Stomach (tissue), 9 donors: ENCODE data around the gene USP40. TPM values are rescaled to one million over a fixed set of nuclear protein-coding genes. Genes with fewer than 3 reads are reported as not detected.
"Not testable (repeated sequence)": the region's sequence is repeated elsewhere in the genome, so short reads cannot be mapped to it uniquely, and the experiment has no call there.

Source experiments
- DNase-seq, 2 donors: peaks; one replicate each; pipeline versions ENCODE4 v3.0.0 to v3.0.0-alpha.2; 2013 to 2019
- H3K27ac ChIP-seq, 5 donors: fragments of 200-600 bp in 4 of 5; sonication (generic) in 4 of 5; one replicate each; pipeline ENCODE4 v1.5.1; 2013 to 2019; ENCODE audit warnings: mild to moderate bottlenecking in 1 of 5, moderate library complexity in 1 of 5
- H3K27me3 ChIP-seq, 3 donors: fragments of 200-600 bp; sonication (generic); one replicate each; pipeline ENCODE4 v1.5.1; 2017 to 2019; ENCODE audit warnings: mixed run types in 1 of 3
- H3K36me3 ChIP-seq, 4 donors: fragments of 200-600 bp; sonication (generic); 1 replicate in 3 of 4; 2 replicates in 1 of 4; pipeline ENCODE4 v1.5.1; 2016 to 2019
- H3K4me1 ChIP-seq, 4 donors: fragments of 200-600 bp; sonication (generic); one replicate each; pipeline ENCODE4 v1.5.1; 2016 to 2019
- H3K4me3 ChIP-seq, 4 donors: fragments of 200-600 bp; sonication (generic) in 3 of 4; one replicate each; pipeline ENCODE4 v1.5.1; 2016 to 2019; ENCODE audit warnings: mild to moderate bottlenecking in 1 of 4
- H3K9me3 ChIP-seq, 4 donors: fragments of 200-600 bp; sonication (generic); one replicate each; pipeline ENCODE4 v1.5.1; 2016 to 2019
- EP300 ChIP-seq: sonication (generic); formaldehyde crosslinking; IDR thresholded peaks from one replicate; pipeline ENCODE4 v1.6.1; 2017; ENCODE audit warnings: antibody characterized with exemption
- POLR2A ChIP-seq, 4 donors: fragments of 450-650 bp; IDR thresholded peaks; one replicate each; pipeline ENCODE4 v1.6.1; 2016; ENCODE audit warnings: antibody characterized with exemption in 4 of 4, control low read depth in 2 of 4, mild to moderate bottlenecking in 1 of 4, moderate library complexity in 1 of 4
- POLR2AphosphoS5 ChIP-seq, 3 donors: sonication (generic); formaldehyde crosslinking; IDR thresholded peaks; one replicate each; pipeline ENCODE4 v1.6.1; 2016; ENCODE audit warnings: antibody characterized with exemption in 3 of 3
- WGBS, 5 donors: extraction: QIAGEN DNeasy Blood & Tissue Kit in 3 of 5; methylation state at CpG; one replicate each; pipeline versions ENCODE4 v1.1.5 to v1.1.7; 2013 to 2018; 5-methylcytosine and 5-hydroxymethylcytosine counted together
- intact Hi-C: fragments of 100-400 bp; cut with DNase I; formaldehyde crosslinking; loops from one replicate; pipeline ENCODE4 v1.15.1; 2023; ENCODE audit warnings: low total_unique reads
- polyA plus RNA-seq, 3 donors: library from polyadenylated mRNA; stranded (reverse); fragments of 200-250 nt; gene quantifications; one replicate each; pipeline ENCODE4 v1.2.3, GENCODE V29; 2013
- total RNA-seq, 5 donors: library from RNA; depleted of rRNA; stranded (reverse); fragments of >200 nt; gene quantifications; one replicate each; pipeline versions ENCODE4 v1.1.0 to v1.2.3, GENCODE V29; 2014 to 2016
- TF ChIP-seq, protein P1 (sequence below), 7 experiments: fragments of 450-650 bp in 4 of 7; fragments of 200-600 bp in 3 of 7; sonication (generic) in 3 of 7; IDR thresholded peaks; one replicate each; pipeline ENCODE4 v1.5.1; 2016 to 2019; ENCODE audit warnings: antibody characterized with exemption in 7 of 7, control low read depth in 2 of 7, mild to moderate bottlenecking in 1 of 7
- donor health status: healthy with polysubstance abuse.
- donor health status: Bipolar disorder and iron deficiency.
- donor health status: healthy.

USP40 gene
- total and polyA plus RNA-seq, 8 donors, result 14.5 to 186 (median 31.3) TPM

DNA sequence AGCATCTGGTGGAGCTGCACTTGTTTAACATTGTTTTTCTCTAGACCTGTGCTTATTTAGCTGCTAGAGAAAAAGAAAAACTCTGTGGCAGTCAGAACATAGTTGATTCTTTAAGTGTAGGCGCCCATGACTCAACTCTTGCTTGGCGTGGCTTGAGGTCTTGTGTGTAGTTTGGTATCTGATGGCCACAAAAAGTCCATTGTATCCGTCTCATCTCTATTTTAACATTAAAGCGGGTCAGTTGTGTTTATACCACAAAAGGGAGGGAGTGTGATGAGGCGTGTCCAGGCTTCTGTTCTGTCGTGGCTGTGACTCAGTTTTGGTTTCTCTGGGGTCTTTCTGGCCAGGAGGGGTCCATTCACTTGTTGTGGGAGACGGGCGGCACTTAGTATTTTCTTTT is 26.6 kb upstream of the USP40 start:
- no peaks in the 10 kb centered on the region for H3K36me3 ChIP-seq
- H3K4me1 ChIP-seq, result no peaks in the 10 kb centered on the region
- TF ChIP-seq POLR2A (IDR thresholded peaks at IDR 0.05) (no peak), POLR2AphosphoS5 (IDR thresholded peaks at IDR 0.05) (no peak), EP300 (no peak)
- TF ChIP-seq, protein P1, sequence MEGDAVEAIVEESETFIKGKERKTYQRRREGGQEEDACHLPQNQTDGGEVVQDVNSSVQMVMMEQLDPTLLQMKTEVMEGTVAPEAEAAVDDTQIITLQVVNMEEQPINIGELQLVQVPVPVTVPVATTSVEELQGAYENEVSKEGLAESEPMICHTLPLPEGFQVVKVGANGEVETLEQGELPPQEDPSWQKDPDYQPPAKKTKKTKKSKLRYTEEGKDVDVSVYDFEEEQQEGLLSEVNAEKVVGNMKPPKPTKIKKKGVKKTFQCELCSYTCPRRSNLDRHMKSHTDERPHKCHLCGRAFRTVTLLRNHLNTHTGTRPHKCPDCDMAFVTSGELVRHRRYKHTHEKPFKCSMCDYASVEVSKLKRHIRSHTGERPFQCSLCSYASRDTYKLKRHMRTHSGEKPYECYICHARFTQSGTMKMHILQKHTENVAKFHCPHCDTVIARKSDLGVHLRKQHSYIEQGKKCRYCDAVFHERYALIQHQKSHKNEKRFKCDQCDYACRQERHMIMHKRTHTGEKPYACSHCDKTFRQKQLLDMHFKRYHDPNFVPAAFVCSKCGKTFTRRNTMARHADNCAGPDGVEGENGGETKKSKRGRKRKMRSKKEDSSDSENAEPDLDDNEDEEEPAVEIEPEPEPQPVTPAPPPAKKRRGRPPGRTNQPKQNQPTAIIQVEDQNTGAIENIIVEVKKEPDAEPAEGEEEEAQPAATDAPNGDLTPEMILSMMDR (IDR thresholded peaks at IDR 0.05), result no peak
- H3K27me3 ChIP-seq, result no peaks in the 10 kb centered on the region
- no peak overlapping the region for H3K27ac ChIP-seq
- 74 to 84% (median 81%) methylated on average over 8 of the region's 8 CpGs for WGBS, 5 donors
- intact Hi-C loops, result no loop called here
- H3K4me3 ChIP-seq, result no peak overlapping the region
- no peak for DNase-seq
- no peaks in the 10 kb centered on the region for H3K9me3 ChIP-seq

DNA sequence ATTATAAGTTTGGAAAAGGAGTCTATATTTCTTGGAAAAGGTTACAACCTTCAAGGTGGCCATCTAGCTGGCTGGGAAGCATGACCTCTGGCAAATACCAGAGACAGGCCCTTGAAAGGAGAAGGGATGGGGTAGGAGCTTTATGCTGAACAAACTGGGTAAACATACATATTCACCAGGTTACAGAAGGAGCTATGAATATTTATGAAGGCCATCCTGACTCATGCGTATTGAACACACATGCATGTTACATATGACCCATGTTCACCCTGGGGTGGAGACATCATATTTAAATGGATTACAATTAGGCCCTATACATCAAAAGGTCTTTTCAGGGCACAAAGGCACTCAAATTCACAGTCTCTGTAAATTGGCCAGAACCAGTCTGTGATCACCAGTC is 26.1 kb upstream of the USP40 start:
- intact Hi-C loops, H3K27ac ChIP-seq, H3K4me3 ChIP-seq, H3K9me3 ChIP-seq, DNase-seq, H3K4me1 ChIP-seq, H3K36me3 ChIP-seq, H3K27me3 ChIP-seq: not testable (repeated sequence)
- 84 to 100% (median 100%) methylated on average over 1 of the region's 1 CpG for WGBS, 5 donors

DNA sequence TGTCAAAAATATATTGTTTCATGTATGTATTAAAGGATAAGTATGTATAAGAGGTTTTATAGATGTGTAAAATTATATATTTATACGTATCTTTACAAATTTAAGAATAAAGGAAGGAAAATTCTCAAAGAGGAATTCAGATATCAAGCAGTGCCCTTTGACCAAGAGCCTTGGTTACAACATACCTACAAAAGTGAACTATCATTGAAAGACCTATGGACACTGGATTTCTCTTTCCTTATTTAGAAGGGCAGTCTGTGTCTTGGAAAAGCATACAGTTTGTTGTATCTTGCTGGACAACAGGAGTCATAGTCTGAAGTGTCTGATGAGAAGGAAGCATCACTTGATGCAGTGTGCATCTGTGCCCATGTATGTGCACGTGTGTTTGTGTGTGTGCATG is 21.8 kb upstream of the USP40 start:
- no peak overlapping the region for H3K27ac ChIP-seq
- no peaks in the 10 kb centered on the region for H3K27me3 ChIP-seq
- no peak for DNase-seq
- TF ChIP-seq POLR2A (IDR thresholded peaks at IDR 0.05) (no peak), POLR2AphosphoS5 (IDR thresholded peaks at IDR 0.05) (no peak), EP300 (no peak)
- TF ChIP-seq, protein P1 (IDR thresholded peaks at IDR 0.05), result no peak
- H3K9me3 ChIP-seq, result no peaks in the 10 kb centered on the region
- H3K4me1 ChIP-seq, result no peaks in the 10 kb centered on the region
- intact Hi-C loops, result no loop called here
- WGBS, 5 donors, result 82 to 94% (median 91%) methylated on average over 2 of the region's 2 CpGs
- H3K36me3 ChIP-seq, result no peaks in the 10 kb centered on the region
- H3K4me3 ChIP-seq, result no peak overlapping the region

DNA sequence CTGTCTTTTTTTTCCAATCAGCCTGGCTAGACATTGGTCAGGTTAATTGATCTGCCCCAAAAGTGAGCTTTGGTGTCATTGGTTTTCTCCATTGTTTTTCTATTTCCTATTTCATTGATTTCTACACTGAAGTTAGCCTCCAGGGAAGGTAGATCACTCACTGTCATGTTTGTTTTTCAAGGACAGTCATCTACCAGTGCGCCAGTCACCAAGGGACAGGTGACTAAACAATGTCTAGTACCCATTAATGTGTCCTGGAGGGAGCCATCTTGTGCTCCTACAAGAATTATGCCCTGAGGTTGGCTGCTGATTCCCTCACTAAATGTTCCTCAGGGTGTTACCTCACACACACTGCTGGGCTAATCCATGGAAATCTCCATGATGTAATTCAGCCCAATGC is 17.6 kb upstream of the USP40 start:
- WGBS, 5 donors, result 88 to 100% (median 98%) methylated on average over 1 of the region's 1 CpG

DNA sequence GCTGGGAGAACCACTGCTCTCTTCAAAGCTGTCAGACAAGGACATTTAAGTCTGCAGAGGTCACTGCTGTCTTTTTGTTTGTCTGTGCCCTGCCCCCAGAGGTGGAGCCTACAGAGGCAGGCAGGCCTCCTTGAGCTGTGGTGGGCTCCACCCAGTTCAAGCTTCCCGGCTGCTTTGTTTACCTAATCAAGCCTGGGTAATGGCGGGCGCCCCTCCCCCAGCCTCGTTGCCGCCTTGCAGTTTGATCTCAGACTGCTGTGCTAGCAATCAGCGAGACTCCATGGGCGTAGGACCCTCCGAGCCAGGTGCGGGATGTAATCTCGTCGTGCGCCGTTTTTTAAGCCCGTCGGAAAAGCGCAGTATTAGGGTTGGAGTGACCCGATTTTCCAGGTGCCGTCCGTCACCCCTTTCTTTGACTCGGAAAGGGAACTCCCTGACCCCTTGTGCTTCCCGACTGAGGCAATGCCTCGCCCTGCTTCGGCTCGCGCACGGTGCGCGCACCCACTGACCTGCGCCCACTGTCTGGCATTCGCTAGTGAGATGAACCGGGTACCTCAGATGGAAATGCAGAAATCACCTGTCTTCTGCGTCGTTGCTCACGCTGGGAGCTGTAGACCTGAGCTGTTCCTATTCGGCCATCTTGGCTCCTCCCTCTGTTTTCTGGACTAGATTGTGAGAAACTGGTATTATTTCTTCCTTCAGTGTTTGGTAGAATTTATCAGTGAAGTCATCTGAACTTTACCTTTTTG is 16.8 kb upstream of the USP40 start:
- H3K27ac ChIP-seq, H3K9me3 ChIP-seq, intact Hi-C loops, H3K36me3 ChIP-seq, DNase-seq, H3K4me1 ChIP-seq, H3K4me3 ChIP-seq, H3K27me3 ChIP-seq: not testable (repeated sequence)
- WGBS, 5 donors, result 72 to 81% (median 74%) methylated on average over 30 to 35 of the region's 35 CpGs

More for the DNA sequence above, 17.6 kb upstream of the USP40 start:
- H3K27me3 ChIP-seq, result no peaks in the 10 kb centered on the region
- H3K4me1 ChIP-seq, result no peaks in the 10 kb centered on the region
- no peaks in the 10 kb centered on the region for H3K36me3 ChIP-seq
- DNase-seq, result no peak
- no peaks in the 10 kb centered on the region for H3K9me3 ChIP-seq
- no peak overlapping the region for H3K27ac ChIP-seq
- TF ChIP-seq, protein P1 (IDR thresholded peaks at IDR 0.05), result no peak
- TF ChIP-seq EP300, result no peak
- no peak for TF ChIP-seq POLR2AphosphoS5 (IDR thresholded peaks at IDR 0.05)
- TF ChIP-seq POLR2A (IDR thresholded peaks at IDR 0.05), result no peak
- H3K4me3 ChIP-seq, result no peak overlapping the region
- intact Hi-C loops, result no loop called here

DNA sequence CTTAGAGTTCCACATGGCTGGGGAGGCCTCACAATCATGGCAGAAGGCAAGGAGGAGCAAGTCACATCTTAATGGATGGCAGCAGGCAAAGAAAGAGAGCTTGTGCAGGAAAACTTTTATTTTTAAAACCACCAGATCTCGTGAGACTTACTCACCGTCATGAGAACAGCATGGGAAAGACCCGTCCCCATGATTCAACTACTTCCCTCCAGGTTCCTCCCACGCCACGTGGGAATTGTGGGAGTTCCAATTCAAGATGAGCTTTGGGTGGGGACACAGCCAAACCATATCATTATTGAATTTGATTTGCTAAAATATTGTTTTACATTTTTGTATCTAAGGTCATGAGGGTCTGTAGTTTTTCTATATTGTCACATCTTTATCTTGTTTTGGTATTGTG is 10.8 kb upstream of the USP40 start:
- intact Hi-C loops, H3K4me3 ChIP-seq: not testable (repeated sequence)
- 58 to 66% (median 65%) methylated on average over 5 of the region's 5 CpGs for WGBS, 5 donors

More for the DNA sequence above, 10.8 kb upstream of the USP40 start:
- not testable (repeated sequence) for H3K27ac ChIP-seq, H3K9me3 ChIP-seq, DNase-seq, H3K27me3 ChIP-seq, H3K4me1 ChIP-seq, H3K36me3 ChIP-seq
